Adrenal gland (tissue), 5 donors: ENCODE measurements around the gene UBE2H.

ENCODE experiments used
- CTCF ChIP-seq, 6 experiments: fragments of 450-650 bp in 4 of 6; fragments of 200-600 bp in 2 of 6; sonication (generic) in 1 of 6; IDR thresholded peaks; 1 replicate in 5 of 6; 2 replicates in 1 of 6; pipeline versions ENCODE4 v1.5.1 to v1.8.0; 2016 to 2021; ENCODE audit warnings: antibody characterized with exemption in 6 of 6, mild to moderate bottlenecking in 2 of 6, moderate library complexity in 1 of 6
- POLR2A ChIP-seq, 2 donors: fragments of 450-650 bp; IDR thresholded peaks; one replicate each; pipeline ENCODE4 v1.6.1; 2017; ENCODE audit warnings: antibody characterized with exemption in 2 of 2, mild to moderate bottlenecking in 2 of 2, moderate library complexity in 1 of 2
- donor health status: DM: no; HTN: no; CAD: no.

- TF ChIP-seq CTCF (IDR thresholded peaks at IDR 0.05) (no peak), POLR2A (IDR thresholded peaks at IDR 0.05) (no peak)
These were observed 156.5 kb downstream of the UBE2H start for GRCh38 chr7:129796186-129796775.
